Smooth muscle cell (in vitro differentiated cells): ENCODE data around the gene OR10J5. TPM values are rescaled to one million over a fixed set of nuclear protein-coding genes. Genes with fewer than 3 reads are reported as not detected.
"Not testable (repeated sequence)": the region's sequence is repeated elsewhere in the genome, so short reads cannot be mapped to it uniquely, and the experiment has no call there.

Experiments used
- DNase-seq: peaks from one replicate; lab custom pipeline; 2025; ENCODE audit not compliant: unreplicated experiment; lab: John Stamatoyannopoulos, UW
- H2AFZ ChIP-seq: fragments of 200-600 bp; sonication (generic); 2 replicates; pipeline ENCODE4 v1.6.0; 2016; ENCODE audit warnings: antibody characterized with exemption, low read depth, mild to moderate bottlenecking
- H3F3A ChIP-seq: fragments of 200-600 bp; sonication (generic); 2 replicates; pipeline ENCODE4 v1.6.0; 2017; ENCODE audit warnings: antibody characterized with exemption, low read depth
- H3K27ac ChIP-seq: fragments of 200-600 bp; sonication (generic); 2 replicates; pipeline ENCODE4 v1.5.1; 2016; ENCODE audit warnings: low read depth, mild to moderate bottlenecking
- H3K27me3 ChIP-seq: fragments of 200-600 bp; sonication (generic); 2 replicates; pipeline ENCODE4 v1.6.1; 2016; ENCODE audit warnings: low read depth, mild to moderate bottlenecking
- H3K36me3 ChIP-seq: fragments of 200-600 bp; sonication (generic); 2 replicates; pipeline ENCODE4 v1.5.1; 2016; ENCODE audit warnings: low read depth
- H3K4me1 ChIP-seq: fragments of 200-600 bp; sonication (generic); 2 replicates; pipeline ENCODE4 v1.5.1; 2016; ENCODE audit warnings: low read depth
- H3K4me2 ChIP-seq: fragments of 200-600 bp; sonication (generic); 2 replicates; pipeline ENCODE4 v1.6.0; 2016; ENCODE audit warnings: mild to moderate bottlenecking
- H3K4me3 ChIP-seq: fragments of 200-600 bp; sonication (generic); 2 replicates; pipeline ENCODE4 v1.5.1; 2016; ENCODE audit warnings: mild to moderate bottlenecking
- H3K79me2 ChIP-seq: fragments of 200-600 bp; sonication (generic); 2 replicates; pipeline ENCODE4 v1.6.0; 2016; ENCODE audit warnings: low read depth, mild to moderate bottlenecking
- H3K9ac ChIP-seq: fragments of 200-600 bp; sonication (generic); 2 replicates; pipeline ENCODE4 v1.6.0; 2016; ENCODE audit warnings: low read depth
- H3K9me3 ChIP-seq: fragments of 200-600 bp; sonication (generic); replicated peaks from 2 replicates; pipeline ENCODE4 v1.5.1; 2016; ENCODE audit warnings: low read depth
- H4K20me1 ChIP-seq: fragments of 200-600 bp; sonication (generic); 2 replicates; pipeline ENCODE4 v1.6.0; 2016; ENCODE audit warnings: low read depth
- WGBS: methylation state at CpG from one replicate; pipeline ENCODE4 v1.1.7; 2016; ENCODE audit warnings: low lambda C conversion rate; 5-methylcytosine and 5-hydroxymethylcytosine counted together
- polyA plus RNA-seq: library from polyadenylated mRNA; unstranded; fragments of >200 nt; fragmentation: Nextera tagmentation; extraction: Ambion mirVana; gene quantifications from 2 replicates; pipeline ENCODE4 v1.2.1, GENCODE V29; 2016
- total RNA-seq: library from RNA; depleted of rRNA; stranded (reverse); fragments of >200 nt; gene quantifications from 2 replicates; pipeline ENCODE4 v1.2.3, GENCODE V29; 2014
- TF ChIP-seq, protein P1 (sequence below): fragments of 200-600 bp; sonication (generic); IDR thresholded peaks from 2 replicates; pipeline ENCODE4 v1.5.1; 2017; ENCODE audit warnings: borderline replicate concordance, mild to moderate bottlenecking, antibody characterized with exemption; ENCODE audit not compliant: insufficient read depth, poor library complexity, severe bottlenecking

OR10J5 gene
- total and polyA plus RNA-seq, 2 experiments from 2014 or later: not detected

DNA sequence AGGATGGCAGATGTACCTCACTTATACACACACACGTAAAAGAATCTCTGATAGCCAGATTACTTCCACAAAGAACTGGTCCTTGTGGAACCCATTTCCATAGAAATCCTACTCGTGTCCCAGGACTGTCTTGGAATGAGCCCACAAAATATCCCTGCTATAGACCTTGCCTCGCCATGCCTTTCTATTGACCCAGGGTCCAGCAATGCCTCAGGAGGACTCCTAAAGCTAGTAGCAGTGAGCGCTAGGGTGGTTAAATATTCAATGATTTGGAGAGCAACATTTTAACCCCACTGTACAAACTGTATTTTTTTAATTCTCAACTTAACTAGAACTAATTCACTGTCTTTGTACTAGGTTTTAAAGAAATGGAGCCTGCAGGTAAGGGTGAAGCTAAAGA is 26.9 kb downstream of the OR10J5 start:
- Histone ChIP-seq H3K9ac (no peak overlapping the region), H3K36me3 (no peaks in the 10 kb centered on the region)
- WGBS: 34% methylated on average over 4 of the region's 4 CpGs

DNA sequence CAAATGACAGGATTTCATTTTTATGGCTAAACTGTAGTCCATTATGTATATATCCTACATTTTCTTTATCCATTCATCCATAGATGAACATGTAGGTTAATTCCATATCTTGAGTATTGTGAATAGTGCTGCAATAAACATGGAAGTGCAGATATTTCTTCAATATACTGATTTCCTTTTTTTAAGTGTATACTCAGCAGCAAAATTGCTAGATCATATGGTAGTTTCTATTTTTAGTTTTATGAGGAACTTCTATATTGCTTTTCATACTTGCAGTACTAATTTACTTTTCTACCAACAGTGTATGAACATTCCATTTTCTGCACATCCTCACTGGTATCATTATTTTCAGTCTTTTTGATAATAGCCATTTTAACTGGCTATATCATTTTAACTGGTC is 30.1 kb downstream of the OR10J5 start:
- no peak overlapping the region for H3K27ac ChIP-seq
- no peak for DNase-seq
- no peak overlapping the region for H2AFZ ChIP-seq
- no peaks in the 10 kb centered on the region for H3K27me3 ChIP-seq
- no peaks in the 10 kb centered on the region for H3K36me3 ChIP-seq
- no peak overlapping the region for H3K9ac ChIP-seq
- H3K4me1 ChIP-seq: no peaks in the 10 kb centered on the region
- H3F3A ChIP-seq: no peaks in the 10 kb centered on the region
- H3K79me2 ChIP-seq: no peaks in the 10 kb centered on the region
- TF ChIP-seq, protein P1, sequence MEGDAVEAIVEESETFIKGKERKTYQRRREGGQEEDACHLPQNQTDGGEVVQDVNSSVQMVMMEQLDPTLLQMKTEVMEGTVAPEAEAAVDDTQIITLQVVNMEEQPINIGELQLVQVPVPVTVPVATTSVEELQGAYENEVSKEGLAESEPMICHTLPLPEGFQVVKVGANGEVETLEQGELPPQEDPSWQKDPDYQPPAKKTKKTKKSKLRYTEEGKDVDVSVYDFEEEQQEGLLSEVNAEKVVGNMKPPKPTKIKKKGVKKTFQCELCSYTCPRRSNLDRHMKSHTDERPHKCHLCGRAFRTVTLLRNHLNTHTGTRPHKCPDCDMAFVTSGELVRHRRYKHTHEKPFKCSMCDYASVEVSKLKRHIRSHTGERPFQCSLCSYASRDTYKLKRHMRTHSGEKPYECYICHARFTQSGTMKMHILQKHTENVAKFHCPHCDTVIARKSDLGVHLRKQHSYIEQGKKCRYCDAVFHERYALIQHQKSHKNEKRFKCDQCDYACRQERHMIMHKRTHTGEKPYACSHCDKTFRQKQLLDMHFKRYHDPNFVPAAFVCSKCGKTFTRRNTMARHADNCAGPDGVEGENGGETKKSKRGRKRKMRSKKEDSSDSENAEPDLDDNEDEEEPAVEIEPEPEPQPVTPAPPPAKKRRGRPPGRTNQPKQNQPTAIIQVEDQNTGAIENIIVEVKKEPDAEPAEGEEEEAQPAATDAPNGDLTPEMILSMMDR: no peak
- no peaks in the 10 kb centered on the region for H4K20me1 ChIP-seq
- peaks cover 8% of the 10 kb centered on the region for H3K9me3 ChIP-seq
- H3K4me3 ChIP-seq: no peak overlapping the region
- H3K4me2 ChIP-seq: no peak overlapping the region

More for the DNA sequence above, 26.9 kb downstream of the OR10J5 start:
- Histone ChIP-seq H3K4me1 (no peaks in the 10 kb centered on the region), H3K4me2 (no peak overlapping the region), H3F3A (no peaks in the 10 kb centered on the region), H3K79me2 (no peaks in the 10 kb centered on the region), H3K27ac (no peak overlapping the region), H3K4me3 (no peak overlapping the region), H4K20me1 (no peaks in the 10 kb centered on the region), H2AFZ (no peak overlapping the region), H3K27me3 (no peaks in the 10 kb centered on the region), H3K9me3 (peaks cover 8% of the 10 kb centered on the region)
- TF ChIP-seq, protein P1: no peak
- no peak for DNase-seq

DNA sequence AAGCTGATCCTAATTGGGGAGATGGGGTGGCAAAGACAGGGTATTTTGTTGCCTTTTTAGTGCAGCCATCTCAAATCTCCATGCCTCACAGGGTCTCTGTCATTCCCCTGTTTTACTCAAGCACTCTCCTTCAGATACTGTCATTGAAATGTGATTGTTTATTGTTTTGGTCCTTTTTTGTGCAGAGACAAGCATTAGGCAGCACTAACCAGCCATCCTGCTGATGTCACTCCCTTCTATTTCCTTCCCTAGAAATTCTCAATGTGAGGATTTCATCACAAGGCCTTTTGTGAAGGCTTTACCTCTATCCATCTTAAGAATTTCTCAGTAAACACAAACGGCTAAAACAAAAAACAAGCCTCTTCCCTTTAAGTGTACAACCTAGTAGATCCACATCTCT is 34.7 kb downstream of the OR10J5 start:
- DNase-seq: no peak
- TF ChIP-seq, protein P1: no peak
- H3K27ac ChIP-seq: no peak overlapping the region
- H3K9me3 ChIP-seq: peaks cover 6% of the 10 kb centered on the region
- H3K27me3 ChIP-seq: no peaks in the 10 kb centered on the region
- H3K36me3 ChIP-seq: no peaks in the 10 kb centered on the region
- H3F3A ChIP-seq: no peaks in the 10 kb centered on the region
- WGBS: 53% methylated on average over 1 of the region's 1 CpG
- no peaks in the 10 kb centered on the region for H3K4me1 ChIP-seq
- H3K4me3 ChIP-seq: no peak overlapping the region
- H3K9ac ChIP-seq: no peak overlapping the region
- H3K79me2 ChIP-seq: no peaks in the 10 kb centered on the region
- no peak overlapping the region for H3K4me2 ChIP-seq
- H2AFZ ChIP-seq: no peak overlapping the region
- no peaks in the 10 kb centered on the region for H4K20me1 ChIP-seq

DNA sequence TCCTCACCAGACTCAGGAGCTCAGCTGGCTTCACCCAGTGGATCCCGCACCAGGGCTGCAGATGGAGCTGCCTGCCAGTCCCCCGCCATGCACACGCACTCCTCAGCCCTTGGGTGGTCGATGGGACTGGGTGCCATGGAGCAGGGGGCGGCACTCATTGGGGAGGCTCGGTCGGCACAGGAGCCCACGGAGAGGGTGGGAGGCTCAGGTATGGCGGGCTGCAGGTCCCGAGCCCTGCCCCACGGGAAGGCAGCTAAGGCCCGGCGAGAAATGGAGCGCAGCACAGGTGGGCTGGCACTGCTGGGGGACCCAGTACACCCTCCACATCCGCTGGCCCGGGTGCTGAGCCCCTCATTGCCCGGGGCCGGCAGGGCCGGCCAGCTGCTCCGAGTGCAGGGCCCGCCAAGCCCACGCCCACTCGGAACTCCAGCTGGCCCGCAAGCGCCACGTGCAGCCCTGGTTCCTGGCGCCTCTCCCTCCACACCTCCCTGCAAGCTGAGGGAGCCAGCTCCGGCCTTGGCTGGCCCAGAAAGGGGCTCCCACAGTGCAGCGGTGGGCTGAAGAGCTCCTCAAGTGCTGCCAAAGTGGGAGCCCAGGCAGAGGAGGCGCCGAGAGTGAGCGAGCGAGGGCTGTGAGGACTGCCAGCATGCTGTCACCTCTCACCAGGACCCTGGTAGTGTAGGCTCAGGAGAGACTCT is 41.1 kb downstream of the OR10J5 start:
- H3K9ac ChIP-seq, H3K36me3 ChIP-seq, DNase-seq, H3K4me3 ChIP-seq, H3K4me2 ChIP-seq, H3F3A ChIP-seq, H2AFZ ChIP-seq, H4K20me1 ChIP-seq, H3K4me1 ChIP-seq, H3K27me3 ChIP-seq, H3K27ac ChIP-seq, H3K79me2 ChIP-seq: not testable (repeated sequence)
- WGBS: 83% methylated on average over 33 of the region's 33 CpGs
- H3K9me3 ChIP-seq: peaks cover 15% of the 10 kb centered on the region
